Measurements from ENCODE around the gene SVEP1.

DNA sequence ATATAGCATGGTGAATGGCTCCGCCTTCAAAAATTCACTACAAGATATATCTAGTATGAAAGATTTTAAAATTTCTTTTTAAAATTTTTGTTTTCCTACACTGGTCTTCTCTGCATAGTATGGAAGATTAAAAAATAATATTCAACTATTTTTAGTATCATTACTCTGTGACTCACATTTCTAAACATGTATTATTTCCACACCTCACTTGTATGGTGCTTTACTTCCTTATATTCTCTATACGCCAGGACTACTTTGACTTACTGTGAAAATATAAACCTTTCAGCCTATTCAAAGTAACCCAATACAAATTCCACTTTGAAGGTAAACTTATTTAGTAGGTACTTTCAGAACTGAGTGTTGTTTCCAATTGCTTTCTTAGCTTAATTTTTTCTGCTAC, 215.1 kb downstream of the SVEP1 start:
- no peak for TF ChIP-seq CTCF (IDR thresholded peaks at IDR 0.05)
- TF ChIP-seq EZH2 (IDR thresholded peaks at IDR 0.05; ENCODE audit: borderline replicate concordance, insufficient read depth, low read depth, low read length, poor library complexity, severe bottlenecking): no peak

Measured in B cell (primary cell).